NCI-H226 (cell line): ENCODE measurements around the gene GNPTAB.

Source experiments
- DNase-seq: peaks from one replicate; pipeline ENCODE4 v3.0.0-alpha.2; 2015

GNPTAB gene

DNA sequence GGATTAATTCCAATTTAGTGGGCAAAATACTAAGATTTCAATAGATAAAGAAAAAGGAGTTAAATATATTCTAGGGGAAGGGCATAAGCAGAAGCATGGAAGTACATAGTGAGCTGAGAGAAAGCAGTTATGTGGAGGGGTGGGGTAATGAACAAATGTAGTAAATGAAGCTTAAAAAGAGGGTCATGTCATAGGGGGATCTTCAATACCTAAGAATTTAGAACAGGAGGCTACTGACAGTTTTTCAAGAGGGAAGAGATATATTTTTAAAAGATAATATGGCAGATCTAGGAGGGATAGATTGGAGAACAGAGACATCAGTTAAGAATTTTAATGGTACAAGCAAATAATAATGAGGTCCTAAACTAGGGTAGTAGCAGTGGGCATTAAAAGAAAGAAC, 100.9 kb downstream of the GNPTAB start:
- DNase-seq, result no peak

DNA sequence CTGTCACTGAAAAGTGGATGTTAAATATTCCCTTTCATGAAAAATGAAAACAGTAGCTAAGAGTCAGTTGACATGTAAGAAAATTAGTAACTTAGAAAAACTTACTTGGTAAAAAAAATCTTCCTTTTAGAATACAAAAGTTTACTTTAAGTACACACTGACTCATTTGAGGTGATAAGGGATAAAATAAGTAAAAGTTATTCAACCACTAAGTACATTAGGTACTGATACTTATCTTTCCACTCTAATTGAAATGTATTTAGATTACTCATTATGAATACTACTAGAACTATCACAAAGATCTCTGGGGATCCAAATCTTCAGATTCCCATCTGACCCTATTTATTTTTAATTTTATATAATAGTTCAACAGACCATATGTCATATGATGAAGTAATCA, 103.7 kb downstream of the GNPTAB start:
- no peak for DNase-seq

DNA sequence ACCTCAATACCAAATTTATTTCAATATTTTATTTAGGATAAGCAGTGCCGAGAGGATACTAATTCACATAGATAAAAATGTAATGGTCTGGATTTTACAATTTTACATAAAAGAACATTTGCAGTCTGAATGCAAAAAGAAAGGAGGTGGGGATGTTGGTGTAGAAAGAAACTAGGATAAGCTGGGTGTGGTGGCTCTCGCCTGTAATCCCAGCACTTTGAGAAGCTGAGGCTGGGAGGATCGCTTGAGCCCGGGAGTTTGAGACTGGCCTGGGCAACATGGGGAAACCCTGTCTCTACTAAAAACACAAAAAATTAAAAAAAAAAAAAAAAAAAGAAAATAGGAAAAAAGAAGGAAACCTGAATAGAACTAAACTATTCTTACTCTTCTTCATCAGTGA, 108.4 kb downstream of the GNPTAB start:
- DNase-seq, result no peak

DNA sequence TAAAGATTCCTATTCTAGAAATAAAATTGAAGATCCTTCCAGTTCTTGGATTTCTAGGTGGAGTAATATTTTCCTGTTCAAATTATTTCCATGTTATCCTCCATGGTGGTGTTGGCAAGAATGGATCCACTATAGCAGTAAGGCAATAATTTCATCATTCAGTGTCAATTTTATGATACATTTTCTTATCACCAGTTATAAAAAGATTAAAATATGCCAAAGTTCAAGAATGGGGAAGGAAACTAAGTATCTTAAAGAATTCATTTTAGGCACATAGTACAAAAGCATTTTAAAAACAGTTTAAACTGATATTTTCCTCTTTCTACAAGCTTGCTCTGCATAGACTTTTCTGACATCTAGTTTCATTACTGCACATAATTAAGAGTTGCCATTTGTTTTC, 110.6 kb downstream of the GNPTAB start:
- DNase-seq, result no peak

DNA sequence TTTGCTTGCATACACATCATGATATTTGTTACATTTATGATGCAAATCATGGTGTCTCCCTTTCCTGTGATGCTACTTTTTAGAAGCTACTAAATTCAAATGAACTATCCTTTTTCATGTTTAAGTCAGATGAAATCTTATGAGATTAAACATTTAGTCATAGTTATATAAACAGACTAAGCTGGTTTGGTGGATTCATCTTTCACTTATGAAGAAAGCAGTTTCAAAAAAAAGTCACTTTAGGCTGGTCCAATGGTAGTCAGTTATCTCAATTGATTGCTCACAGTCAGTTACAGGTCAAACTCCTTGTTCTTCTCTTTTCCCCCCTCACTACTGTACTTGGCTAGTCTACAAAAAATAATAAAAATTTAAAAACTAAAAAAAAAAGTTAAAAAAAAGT, 111.2 kb downstream of the GNPTAB start:
- no peak for DNase-seq

DNA sequence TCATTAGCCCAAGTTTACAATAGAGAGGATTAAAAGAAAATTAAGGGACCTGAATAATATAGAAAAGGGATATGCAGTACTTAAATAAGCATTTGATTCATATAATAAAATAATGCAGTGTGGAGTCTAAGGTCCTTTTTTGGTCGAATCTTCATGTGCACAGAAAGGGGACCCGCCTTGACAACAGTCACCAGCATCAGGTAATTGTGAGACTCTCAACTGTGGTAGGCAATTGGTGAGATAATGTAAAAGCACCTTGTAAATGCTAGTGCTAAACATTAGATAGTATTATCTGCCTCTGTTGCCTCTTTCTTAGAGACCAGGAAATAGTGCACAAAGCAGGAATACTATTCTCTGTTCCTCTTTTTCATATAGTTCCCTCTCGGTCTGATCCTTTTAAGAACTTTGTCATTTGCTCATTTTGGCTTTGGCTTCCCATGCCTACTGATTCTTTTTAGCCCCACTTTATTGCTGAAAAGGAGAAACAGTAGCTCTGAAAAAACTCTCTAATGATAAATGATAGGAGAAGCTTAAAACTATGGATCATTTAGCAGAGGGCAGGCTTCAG, 115.8 kb downstream of the GNPTAB start:
- DNase-seq, result no peak

DNA sequence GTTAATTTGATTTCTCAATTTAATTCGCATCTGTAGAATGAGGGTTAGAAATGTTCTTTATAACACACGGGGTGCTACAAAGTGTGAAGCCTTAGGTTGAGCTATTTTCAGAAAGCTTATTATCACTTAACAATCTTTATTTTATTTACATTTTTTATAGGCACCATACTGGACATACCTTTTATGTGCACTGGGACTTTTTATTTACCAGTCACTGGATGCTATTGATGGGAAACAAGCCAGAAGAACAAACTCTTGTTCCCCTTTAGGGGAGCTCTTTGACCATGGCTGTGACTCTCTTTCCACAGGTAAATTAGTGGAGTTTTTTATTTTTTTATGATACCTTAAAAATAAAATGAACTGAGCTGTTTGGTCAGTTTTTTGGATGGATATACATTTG, 116.8 kb downstream of the GNPTAB start:
- no peak for DNase-seq

DNA sequence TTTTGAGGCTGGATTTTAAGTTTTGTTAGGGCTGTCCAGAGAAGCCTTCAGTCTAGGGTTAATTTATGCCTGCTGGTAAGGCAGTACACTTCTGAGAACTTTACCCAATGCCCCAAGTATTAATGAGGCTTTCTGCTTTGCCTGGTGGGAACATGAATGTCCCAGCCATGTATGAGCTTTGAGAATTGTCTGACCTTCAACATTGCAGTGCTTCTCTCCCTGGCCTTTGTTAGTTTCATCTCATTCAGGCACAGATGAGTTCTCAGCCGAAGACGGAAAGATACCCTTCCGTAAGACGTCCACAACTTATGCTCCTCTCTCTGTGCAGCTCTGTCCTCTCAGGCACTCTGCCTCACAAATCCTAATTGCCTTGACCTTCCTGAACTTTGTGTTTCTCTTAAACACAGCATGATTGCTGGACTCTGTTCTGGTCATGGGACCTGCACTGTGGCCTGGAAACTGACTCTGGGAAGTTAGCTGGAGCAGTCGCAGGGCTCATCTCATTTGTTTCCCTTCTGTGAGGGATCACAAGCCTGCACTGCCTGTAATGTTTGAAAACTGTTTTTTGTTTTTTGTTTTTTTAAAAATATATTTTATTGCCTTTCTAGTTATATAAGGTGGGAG, 117.6 kb downstream of the GNPTAB start:
- no peak for DNase-seq

DNA sequence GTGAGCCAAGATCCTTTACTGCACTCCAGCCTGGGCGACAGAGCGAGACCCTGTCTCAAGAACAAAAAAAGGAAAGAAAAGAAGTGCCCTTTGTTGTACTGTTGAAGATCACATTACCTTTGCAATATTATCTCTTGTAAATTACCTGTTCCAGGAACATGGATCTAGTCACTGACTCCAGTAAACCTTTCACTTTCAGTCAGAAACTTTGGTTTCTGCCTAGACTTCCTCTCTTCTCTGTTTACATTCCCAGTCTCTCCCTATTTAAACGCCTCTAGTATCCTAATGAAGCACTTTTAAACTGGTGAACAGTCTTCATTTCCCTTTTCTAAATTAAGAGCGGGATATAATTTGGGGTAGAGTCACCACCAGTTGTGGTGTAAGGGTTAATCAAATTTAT, 120.5 kb downstream of the GNPTAB start:
- no peak for DNase-seq

DNA sequence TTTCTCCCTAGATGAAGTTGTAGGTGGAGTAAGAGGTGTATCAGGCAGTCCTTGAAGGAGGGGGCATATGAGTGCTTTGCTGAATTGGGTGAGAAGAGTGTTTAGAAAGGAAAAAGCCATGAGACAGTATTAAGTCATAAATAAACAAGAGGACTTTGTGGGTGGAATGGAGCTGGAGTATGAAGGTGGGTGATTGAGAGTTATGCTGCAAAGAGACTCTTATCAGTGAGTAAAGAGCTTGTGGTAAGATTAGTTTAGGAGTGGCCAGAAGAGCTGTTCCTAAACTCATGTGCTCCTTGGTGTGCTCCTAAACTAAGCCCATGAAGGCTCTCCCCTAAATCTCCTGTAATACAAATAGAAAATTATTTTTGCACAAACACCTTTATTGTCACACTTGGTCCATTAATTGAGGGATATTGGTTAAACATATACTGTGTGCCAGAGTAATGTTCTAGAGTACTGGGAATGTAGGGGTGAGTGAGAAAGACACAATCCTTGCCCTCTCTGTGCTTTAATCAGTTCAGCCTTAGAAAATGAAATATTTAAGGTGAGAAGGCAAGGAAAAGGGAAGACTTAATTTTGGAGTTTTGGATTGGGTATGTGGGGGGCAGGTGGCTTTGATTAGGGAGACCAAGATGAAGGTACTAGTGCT, 123.5 kb downstream of the GNPTAB start:
- DNase-seq, result peak; percentile 76

DNA sequence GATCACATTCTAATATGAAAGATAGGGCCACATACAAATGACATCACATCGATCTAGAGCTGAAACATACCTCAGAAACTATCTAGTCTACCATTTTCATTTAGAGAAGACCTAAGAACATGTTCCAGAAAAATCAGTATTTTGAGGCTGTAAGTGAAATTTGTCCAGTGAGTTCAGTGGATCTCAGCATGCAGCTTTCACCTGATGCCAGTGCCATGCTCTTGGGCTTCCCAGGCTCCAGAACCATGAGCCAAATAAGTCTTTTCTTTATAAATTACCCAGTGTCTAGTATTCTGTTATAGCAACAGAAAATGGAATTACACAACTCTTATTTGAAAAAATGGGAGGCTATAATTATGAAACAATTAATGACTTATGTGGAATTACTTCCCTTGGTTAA, 124.4 kb downstream of the GNPTAB start:
- DNase-seq, result no peak

DNA sequence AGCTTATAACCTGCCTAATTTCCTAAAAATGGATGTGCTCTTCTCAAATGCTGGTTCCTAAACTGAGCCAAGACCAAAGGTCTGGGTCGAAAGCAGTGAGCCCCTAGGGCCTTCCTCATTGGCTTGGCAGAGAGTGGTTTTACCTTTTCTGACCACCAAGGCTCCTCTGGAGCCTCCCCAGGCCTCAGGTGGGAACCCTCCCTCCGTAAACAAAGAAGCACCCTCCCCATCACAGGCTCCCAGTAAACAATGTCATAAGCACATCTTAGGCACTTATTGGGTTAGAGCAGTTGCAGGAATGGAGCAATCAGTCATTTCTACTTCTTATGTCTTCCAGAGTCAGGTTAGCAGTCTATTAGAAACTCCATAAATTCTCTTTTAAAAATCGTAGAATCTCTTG, 127.3 kb downstream of the GNPTAB start:
- no peak for DNase-seq

DNA sequence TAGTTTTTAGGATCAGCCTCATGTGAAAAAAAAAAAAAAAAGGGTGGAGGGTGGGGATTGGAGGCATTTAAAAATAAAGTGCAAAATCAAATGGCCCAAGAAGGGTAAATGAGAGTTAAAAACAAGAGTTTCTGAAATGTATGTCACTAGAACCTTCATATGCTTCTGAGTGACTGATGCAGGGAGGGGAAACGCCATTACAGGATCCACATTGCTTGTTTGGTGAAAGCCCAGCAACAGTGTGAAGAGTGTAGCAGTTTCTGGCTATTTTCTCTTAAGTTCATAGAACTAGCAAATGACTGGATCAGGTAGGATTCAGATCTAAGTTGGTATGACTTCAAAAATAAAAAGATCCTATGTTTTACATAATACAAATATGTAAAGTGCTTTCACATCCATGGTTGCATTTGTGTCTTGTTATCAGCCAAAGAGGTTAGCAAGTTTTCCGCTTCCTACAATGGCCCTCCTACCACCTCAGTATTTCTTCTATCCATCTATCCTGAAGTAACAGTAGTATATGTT, 130.4 kb downstream of the GNPTAB start:
- no peak for DNase-seq

DNA sequence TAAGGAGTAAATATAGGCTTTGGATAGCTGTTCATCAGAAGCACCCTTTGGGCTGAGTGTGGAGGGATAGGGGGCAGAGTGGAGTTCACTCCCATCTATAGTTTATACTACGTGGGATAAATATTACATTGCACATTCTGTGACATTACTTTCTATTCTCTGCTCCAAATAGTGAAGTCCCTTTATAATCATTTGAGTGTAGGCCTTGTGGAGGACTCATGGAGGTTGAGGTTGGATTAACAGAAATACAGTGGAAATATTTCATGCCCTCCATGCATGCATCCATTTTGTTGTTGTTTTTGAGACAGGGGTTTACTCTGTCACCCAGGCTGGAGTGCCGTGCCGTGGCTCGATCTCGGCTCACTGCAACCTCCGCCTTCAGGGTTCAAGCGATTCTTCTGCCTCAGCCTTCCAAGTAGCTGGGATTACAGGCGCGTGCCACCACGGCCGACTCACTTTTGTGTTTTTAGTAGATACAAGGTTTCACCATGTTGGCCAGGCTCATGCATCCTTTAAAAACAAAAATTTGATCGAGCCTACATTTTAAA, 131.9 kb downstream of the GNPTAB start:
- DNase-seq, result no peak

DNA sequence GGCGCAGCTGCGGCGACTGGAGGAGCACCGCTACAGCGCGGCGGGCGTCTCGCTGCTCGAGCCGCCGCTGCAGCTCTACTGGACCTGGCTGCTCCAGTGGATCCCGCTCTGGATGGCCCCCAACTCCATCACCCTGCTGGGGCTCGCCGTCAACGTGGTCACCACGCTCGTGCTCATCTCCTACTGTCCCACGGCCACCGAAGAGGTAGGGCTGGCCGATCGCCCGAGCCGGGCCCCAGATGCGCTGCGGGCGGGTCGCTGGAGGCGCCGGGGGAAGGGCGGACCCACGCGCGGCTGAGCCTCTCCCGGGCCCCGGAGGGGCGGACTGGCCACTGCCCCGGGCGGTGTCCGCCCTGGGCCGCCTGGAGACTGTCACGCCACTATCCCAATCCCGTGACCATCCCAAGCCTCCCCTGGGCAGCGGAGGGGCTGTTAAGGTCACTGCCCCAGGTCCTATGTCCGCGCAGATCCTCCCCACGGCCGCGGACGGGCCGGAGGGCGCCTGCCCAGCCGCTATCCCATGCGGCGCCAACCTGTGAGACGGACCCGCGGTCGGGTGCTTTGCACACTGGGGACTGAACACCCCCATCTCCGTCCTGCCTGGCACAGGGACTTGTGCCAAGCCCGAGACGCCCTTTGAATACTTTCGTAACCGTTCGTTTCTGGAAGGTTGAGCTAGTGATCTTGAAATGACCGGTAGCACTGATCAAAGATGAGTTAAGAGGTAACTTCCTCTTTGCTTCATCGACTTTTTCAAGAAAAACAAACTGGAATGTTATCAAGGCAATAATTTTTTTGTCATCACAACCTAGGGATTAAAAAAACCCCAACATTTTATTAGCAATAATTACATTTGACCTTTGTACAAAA, 132.6 kb downstream of the GNPTAB start:
- DNase-seq, result no peak

DNA sequence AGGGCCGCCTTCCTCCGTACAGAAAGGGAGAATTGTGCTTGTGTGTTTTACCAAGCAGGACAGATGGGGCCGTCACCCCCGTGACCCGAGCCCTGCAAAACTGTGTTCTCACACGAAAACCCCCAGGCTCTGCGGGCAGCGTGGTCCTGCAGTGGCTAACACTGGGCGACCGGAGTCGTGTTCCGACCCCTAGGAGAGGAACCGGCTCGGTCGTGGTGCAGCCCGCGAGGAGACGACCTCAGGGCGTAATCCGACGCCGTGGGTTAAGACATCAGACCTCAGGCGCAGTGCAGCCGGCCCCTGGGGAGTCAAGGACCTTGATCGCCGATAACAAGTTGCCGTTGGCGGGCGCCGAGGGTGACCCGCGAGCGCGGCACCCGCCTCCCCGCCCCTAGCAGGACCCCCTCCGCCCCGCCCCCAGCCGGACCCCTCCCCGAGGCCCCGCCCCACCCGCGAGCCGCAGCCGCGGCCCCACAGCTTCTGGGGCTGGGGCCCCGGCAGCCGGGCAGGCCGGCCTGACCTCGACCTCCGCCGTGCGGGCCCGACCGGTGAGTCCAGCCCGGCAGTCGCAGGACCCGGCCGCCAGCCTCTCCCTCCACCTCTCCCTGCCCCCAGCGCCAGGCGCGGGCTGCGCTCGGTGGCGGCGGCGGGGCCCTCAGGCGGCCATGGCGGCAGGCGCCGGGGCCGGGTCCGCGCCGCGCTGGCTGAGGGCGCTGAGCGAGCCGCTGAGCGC, 133.4 kb downstream of the GNPTAB start, which contains the start of gene CHPT1:
CHPT1 (plus strand) TSS at position 444 of the 733 bp plus-strand sequence; CDS start at position 666, 222 bp downstream.
- peak; percentile 8 for DNase-seq

DNA sequence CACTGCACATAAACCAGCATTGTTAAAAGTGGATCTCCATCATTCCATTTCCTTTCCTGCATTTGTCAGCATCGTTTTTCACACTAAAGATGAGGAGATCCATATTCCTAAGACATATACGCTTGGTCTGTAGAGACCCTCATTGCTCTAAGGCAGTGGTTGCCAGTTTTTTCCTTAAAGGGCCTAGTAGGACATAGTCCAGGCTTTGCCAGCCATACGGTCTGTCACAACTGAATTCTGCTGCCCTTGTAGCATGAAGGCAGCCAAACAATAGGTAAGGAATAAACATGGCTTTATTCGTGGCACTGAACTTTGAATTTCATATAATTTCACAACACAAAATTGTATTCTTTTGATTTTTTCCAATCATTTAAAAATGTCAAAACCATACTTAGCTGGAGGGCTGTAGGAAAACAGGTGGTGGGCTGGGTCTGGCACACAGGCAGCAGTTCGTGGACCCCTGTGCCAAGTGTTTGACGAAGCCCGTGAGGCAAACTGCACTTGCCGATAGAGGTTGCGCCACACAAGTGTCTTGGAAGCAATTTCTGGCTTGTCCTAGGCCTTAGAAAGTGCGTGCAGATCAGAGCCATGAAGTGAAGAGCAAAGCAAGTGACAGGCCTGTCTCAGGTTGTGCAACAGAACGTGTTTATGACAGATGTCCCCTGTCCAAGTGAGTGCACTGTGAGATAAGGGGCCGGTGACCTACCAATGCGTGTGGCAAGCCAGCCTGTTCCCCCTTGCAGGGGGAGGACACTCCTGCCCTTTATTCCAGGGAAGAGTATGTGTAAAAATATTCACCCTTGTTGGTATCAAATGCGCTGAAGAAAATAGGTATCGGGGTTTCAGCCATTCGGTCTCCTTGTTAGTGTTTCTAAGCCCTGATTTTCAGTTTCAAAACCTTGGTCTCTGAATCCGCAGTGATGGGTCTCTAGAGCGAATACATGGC, 134.2 kb downstream of the GNPTAB start:
- no peak for DNase-seq

DNA sequence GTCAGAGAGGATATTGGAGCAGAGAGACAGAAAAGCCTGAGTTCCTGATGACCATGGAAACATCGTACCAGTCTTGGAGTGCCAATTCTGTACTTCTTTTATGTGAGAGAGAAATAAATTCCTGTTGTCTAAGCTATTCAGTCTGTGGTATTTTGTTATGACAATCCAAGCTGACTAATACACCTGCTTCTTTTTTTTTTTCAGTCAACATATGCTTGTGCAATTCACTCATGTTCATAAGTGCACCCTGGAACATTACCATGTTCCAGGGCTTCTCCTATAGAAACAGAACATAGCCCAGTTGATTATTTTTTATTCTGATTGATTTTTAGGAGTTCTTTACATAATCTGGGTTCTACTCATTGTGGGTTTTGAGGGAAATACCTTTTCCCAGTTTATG, 135.1 kb downstream of the GNPTAB start:
- peak; percentile 34 for DNase-seq
